SH-SY5Y (cell line): ENCODE data around the gene PAF1.

Experiments
- GATA2 ChIP-seq: IDR thresholded peaks from 2 replicates; pipeline ENCODE4 v1.6.1; 2011; ENCODE audit warnings: mild to moderate bottlenecking, low read depth, low read length
- GATA3 ChIP-seq: IDR thresholded peaks from 2 replicates; pipeline ENCODE4 v1.6.1; 2011; ENCODE audit warnings: low read depth, mild to moderate bottlenecking, low read length, moderate library complexity

PAF1 gene

DNA sequence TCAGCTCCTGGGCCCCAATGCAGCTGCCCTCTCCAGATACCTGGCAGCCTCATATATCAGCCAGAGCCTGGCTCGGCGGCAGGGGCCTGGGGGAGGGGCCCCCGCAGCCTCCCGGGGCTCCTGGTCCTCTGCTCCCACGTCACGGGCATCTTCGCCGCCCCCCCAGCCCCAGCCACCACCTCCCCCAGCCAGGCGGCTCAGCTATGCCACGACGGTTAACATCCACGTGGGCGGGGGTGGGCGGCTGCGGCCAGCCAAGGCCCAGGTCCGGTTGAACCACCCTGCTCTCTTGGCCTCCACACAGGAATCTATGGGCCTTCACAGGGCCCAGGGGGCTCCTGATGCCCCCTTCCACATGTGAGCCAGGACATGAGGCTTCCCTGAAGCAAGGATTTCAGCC lies 34.0 kb upstream of the PAF1 start:
- TF ChIP-seq GATA2 (no peak), GATA3 (no peak)

DNA sequence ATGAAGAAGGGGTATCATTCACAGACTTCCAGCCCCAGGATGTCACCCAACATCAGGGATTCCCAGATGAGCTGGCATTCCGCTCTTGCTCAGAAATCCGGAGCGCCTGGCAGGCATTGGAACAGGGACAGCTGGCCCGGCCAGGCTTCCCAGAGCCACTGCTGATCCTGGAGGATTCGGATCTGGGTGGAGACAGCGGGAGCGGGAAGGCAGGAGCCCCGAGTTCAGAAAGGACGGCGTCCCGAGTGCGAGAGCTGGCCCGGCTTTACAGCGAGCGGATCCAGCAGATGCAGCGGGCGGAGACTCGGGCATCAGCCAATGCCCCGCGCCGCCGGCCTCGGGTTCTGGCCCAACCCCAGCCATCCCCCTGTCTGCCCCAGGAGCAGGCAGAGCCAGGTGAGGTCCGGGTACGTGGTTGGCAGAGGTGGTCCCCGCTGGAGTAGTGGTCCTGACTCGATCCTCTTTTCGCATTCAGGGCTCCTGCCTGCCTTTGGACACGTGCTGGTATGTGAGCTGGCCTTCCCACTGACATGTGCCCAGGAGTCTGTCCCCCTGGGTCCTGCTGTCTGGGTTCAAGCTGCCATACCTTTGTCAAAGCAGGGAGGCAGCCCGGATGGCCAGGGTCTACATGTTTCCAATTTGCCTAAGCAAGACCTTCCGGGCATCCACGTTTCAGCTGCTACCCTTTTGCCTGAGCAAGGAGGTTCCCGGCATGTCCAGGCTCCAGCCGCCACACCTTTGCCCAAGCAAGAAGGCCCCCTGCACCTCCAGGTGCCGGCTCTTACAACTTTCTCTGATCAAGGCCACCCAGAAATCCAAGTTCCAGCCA lies 32.6 kb upstream of the PAF1 start:
- no peak for TF ChIP-seq GATA2
- TF ChIP-seq GATA3: no peak

DNA sequence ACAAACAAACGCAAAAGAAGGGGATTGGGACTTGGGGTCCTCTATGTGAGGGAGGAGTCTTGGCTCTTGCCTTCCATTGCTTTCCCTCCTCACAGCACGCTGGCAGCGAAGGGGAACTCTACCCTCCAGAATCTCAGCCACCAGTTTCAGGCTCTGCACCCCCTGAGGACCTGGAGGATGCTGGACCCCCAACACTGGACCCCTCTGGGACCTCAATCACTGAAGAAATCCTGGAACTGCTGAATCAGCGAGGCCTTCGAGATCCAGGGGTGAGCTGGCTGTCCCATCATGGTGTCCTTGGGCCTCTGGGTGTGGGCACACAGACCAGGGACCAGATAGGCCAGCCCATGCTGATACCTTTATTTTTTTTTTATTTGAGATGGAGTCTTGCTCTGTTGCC lies 31.1 kb upstream of the PAF1 start:
- TF ChIP-seq GATA2 (no peak), GATA3 (no peak)

DNA sequence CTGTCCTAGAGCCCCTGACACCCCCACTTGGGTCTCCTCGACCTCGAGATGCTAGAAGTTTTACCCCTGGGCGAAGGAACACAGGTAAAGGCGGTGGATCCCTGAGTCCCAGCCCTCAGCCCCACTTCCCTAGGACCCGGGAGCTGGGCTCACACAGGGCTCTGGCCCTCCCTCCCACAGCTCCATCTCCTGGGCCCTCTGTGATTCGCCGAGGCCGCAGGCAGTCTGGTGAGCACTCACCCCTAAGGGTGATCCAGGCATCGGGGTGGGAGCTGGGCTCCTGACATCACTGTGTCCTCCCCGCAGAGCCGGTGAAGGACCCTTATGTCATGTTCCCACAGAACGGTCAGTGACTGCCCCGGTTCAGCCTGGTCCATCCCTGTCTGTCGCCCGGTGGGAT lies 29.9 kb upstream of the PAF1 start:
- TF ChIP-seq GATA2 (no peak), GATA3 (no peak)

DNA sequence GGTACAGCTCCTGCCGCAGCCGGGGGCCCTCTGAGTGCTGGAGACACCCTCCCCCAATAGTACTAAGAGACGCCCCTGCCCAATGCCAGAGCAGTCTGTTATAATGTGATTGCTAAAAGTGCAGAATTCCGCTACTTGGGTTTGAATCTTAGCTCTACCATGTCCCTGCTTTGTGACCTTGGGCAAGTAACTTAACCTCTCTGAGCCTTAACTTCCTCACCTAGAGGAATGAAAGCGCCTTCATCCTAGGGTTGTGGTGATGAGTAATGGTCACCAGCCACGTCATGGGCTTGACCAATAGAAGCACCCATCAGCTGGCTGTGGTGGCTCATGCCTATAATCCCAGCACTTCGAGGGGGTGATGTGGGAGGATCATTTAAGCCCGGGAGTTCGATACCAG lies 28.1 kb upstream of the PAF1 start:
- no peak for TF ChIP-seq GATA3
- no peak for TF ChIP-seq GATA2

DNA sequence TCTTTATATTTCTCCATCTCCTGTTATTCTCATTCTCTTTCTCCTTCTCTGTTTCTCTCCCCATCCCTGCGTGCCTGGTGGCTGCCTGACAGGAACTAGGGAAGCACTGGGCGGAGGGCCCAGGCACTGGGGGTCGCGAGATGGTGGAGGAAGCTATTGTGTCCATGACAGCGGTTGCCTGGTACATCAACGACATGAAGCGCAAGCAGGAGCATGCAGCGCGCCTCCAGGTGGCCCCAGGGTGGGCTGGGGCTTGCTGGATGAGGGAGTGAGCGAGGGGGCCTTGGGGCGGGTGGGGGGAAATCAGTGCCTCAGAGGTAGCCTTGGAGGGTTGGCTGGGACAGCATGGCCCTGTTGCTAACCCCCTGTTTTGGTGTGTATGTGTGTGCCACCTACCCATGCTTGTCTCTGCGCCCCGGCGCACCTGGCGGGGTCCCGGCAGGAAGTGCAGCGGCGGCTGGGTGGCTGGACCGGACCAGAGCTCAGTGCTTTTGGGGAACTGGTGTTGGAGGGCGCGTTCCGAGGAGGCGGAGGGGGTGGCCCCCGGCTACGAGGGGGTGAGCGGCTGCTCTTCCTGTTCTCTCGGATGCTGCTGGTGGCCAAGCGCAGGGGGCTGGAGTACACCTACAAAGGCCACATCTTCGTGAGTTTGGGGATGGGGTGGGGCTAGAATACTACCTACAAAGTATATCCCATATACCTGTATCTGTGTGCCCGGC lies 26.7 kb upstream of the PAF1 start:
- TF ChIP-seq GATA3 (no peak), GATA2 (no peak)

DNA sequence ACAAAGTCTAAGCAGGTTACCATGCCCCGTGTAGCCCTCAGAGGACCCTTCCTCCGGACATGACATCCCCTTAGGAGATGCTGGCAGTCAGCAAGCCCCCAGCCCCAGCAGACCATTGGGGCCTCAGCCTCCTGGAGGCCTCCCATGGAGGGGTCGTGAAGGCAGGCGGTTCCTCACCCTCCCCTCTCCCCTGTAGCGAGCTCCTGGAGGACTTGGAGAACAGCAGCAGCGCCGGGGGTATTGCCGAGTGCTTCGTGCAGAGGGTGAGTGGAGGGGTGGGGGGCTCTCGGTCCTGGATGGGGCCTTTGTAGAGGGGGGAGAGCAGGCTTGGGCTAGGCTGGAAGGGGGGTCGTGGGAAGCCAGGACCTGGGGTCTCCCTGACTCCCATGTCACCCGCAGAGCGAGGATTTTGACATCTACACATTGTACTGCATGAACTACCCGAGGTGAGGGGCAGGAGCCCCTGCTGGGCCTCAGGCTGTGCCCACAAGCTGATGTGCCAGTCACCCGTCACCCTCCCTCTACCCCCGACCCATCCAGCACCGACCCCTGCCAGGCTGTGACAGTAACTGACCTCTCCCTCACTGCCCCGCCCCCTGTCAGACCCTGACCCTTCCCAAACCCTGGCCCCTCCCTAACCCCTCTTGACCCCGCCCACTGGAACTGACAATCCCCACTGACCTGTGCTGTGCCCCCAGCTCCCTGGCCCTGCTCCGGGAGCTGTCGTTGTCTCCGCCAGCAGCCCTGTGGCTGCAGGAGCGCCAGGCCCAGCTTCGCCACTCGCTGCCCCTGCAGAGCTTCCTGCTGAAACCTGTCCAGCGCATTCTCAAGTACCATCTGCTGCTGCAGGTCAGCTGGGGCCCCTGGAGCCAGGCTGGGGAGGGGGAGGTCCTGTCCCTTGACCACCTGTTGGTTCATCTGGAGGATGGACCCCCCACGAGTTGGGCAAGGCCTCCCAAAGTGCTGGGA lies 25.5 kb upstream of the PAF1 start:
- TF ChIP-seq GATA3 (no peak), GATA2 (no peak)

DNA sequence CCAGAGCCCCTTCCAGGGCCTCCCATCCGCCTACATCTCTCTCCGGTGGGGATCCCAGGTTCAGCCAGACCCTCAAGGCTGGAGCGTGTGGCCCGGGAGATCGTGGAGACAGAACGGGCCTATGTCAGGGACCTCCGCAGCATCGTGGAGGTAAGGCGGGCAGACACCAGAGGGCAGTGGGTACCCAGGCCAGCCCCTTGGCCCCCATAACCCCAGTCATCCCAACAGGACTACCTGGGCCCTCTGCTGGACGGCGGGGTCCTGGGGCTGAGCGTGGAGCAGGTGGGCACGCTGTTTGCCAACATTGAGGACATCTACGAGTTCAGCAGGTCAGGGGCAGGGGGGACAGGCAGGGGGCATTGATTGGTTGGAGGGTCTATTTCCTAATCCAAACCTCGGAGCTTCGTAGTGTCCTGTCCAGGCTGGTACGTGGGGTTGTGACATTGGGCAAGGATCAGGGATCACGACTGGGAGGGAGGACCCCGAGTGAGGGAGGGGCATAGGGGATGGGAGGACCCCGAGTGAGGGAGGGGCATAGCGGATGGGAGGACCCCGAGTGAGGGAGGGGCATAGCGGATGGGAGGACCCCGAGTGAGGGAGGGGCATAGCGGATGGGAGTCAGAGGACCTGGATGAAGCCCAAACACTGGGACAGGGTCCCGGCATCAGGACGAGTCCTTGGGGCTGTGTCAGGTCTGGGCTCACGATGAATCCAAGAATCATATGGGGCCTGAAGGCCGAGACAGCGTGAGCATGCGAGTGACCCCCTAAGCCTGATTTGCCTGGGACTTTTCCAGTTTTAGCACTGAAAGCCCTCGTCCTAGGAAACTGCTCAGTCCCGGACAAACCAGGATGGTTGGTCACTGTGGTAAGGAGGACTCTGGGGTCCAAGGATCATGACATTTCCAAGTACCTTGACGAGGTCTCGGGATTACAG lies 24.5 kb upstream of the PAF1 start:
- TF ChIP-seq GATA2: no peak
- no peak for TF ChIP-seq GATA3

DNA sequence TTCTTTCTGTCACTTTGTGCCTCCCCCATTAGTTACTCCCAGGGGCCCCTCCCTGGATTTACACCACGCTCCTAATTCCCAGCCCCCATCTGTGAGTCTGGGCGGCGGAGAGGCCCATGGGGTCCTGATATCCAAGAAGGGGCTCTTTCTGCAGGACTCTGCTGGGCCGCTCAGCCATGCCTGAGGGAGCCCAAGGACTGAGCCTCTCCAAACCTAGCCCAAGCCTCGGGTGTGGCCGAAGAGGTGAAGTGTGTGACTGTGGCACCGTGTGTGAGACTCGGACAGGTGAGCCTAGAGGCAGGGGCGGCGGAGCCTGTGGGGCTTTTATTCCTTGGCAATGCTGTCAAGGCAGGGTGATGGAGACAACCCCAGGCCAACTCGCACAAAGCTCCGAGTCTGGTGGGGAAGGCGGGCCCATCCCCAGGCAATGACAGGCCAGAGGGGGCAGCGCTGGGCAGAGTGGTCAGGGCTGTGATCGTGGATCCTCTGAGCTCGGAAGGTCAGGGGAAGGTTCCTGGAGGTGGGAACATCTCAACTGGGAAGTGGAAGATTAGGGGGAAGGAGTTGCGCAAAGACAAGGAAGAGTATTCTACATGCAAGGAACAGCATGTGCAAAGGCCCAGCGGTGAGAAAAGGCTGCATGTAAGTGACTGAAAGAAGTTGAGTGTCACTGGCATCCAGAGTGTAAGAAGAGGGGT lies 23.2 kb upstream of the PAF1 start:
- no peak for TF ChIP-seq GATA2
- no peak for TF ChIP-seq GATA3

DNA sequence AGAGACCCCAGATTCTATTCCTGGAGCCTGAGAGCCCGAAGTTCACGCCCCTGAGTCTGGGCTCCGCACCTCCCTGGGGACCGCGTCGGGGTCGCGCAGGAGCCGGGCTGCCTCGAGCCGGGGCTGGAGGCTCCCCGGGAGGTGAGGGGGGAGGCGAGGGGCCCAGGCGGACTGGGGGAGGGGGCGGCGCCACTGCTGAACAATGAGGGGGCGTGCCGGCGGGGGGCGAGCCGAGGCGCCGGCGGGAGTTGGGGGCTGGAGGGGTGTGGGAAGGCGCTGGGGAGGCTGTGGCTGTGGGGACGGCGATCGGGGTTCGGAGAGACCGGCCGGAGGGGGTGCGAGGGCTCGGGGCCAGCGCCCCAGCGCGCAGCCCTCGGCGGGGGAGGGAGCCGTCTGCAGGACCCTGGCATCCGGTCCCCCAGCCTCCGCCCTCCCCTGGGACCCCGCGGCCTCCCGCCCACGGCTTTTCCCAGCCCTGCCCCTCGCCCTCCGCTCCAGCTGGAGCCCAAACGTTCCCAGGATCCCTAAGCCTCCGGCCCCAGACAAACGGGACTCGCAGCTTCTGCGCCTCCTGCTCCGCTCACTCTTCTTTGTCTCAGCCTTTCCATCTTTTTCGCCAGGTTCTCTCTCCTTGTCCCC lies 22.5 kb upstream of the PAF1 start:
- TF ChIP-seq GATA3: no peak
- no peak for TF ChIP-seq GATA2

DNA sequence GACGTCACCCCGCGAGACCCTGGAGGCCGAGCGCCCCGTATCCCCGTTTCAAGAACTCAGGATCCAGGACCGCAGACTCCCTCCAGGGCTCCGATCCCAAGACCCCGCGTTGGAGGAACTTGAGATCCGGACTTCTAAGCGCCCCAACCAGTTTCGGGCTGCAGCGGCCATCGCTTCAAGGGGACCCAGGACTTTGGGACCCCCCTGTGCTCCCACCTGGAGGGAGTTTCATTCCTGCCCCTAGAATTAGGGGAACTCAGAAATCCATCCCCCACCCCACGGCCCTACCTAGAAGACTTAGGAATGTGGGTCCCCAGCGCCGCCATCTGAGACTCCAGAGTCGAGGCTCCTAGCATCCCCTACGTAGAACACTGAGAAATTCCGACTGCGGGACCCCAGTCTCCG lies 22.0 kb upstream of the PAF1 start:
- TF ChIP-seq GATA3: no peak
- TF ChIP-seq GATA2: no peak
